Measurements from ENCODE around the gene NLRP3. TPM values are rescaled to one million over a fixed set of nuclear protein-coding genes. Genes with fewer than 3 reads are reported as not detected.

The NLRP3 gene
- total and polyA plus RNA-seq, 2 experiments from 2014 or later: 0.42 TPM; not detected in 1

GRCh38 chr1:247467129-247467528 lies 51.2 kb downstream of the NLRP3 start:
- Mint-ChIP-seq H3K9me3 (peaks cover 10% of the 10 kb centered on the region), H3K27ac (no peak overlapping the region), H3K4me3 (no peak overlapping the region), H3K4me1 (no peaks in the 10 kb centered on the region; the same call in 1 of the 3 replicates), H3K36me3 (ENCODE audit: low read depth) (no peaks in the 10 kb centered on the region; the same call in 1 of the 3 replicates), H3K27me3 (ENCODE audit: insufficient read depth, low read depth, poor library complexity) (peaks cover 1% of the 10 kb centered on the region)
- Histone ChIP-seq H3K4me3 (no peak overlapping the region), H4K20me1 (replicated peaks; ENCODE audit: insufficient read depth) (no peaks in the 10 kb centered on the region), H3K79me2 (replicated peaks; ENCODE audit: insufficient read depth) (no peaks in the 10 kb centered on the region), H3K27ac (ENCODE audit: low read depth) (no peak overlapping the region), H3K4me2 (no peak overlapping the region), H3F3A (replicated peaks; ENCODE audit: low read depth) (no peaks in the 10 kb centered on the region), H3K27me3 (ENCODE audit: insufficient read depth) (no peaks in the 10 kb centered on the region), H3K4me1 (ENCODE audit: insufficient read depth) (no peaks in the 10 kb centered on the region), H3K9me2 (ENCODE audit: insufficient read depth) (0 out of 2 replicates have a peak, but pooled peaks cover 7% of the 10 kb centered on the region), H2AFZ (peak overlapping the region; percentile 59; the same call in 1 of the 2 replicates), H3K36me3 (ENCODE audit: insufficient read depth) (no peaks in the 10 kb centered on the region)
- no peak for ATAC-seq
- TF ChIP-seq ETS1 (IDR thresholded peaks at IDR 0.05): no peak
- TF ChIP-seq, protein P1, sequence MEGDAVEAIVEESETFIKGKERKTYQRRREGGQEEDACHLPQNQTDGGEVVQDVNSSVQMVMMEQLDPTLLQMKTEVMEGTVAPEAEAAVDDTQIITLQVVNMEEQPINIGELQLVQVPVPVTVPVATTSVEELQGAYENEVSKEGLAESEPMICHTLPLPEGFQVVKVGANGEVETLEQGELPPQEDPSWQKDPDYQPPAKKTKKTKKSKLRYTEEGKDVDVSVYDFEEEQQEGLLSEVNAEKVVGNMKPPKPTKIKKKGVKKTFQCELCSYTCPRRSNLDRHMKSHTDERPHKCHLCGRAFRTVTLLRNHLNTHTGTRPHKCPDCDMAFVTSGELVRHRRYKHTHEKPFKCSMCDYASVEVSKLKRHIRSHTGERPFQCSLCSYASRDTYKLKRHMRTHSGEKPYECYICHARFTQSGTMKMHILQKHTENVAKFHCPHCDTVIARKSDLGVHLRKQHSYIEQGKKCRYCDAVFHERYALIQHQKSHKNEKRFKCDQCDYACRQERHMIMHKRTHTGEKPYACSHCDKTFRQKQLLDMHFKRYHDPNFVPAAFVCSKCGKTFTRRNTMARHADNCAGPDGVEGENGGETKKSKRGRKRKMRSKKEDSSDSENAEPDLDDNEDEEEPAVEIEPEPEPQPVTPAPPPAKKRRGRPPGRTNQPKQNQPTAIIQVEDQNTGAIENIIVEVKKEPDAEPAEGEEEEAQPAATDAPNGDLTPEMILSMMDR (conservative IDR thresholded peaks at IDR 0.05; ENCODE audit: low read depth in 2 of 2): no peak
- TF ChIP-seq POLR2AphosphoS5 (IDR thresholded peaks at IDR 0.05; ENCODE audit: low read depth): no peak
- TF ChIP-seq CREB1 (CRISPR knock-in tag; IDR thresholded peaks at IDR 0.05; ENCODE audit: low read depth): no peak
- TF ChIP-seq ZNF331 (CRISPR knock-in tag; IDR thresholded peaks at IDR 0.05; ENCODE audit: low read depth): no peak
- no peak for TF ChIP-seq STAT1 (IDR thresholded peaks at IDR 0.05; ENCODE audit: unreplicated experiment)
- no peak for TF ChIP-seq ZNF114 (CRISPR knock-in tag; IDR thresholded peaks at IDR 0.05)
- no peak for TF ChIP-seq ZNF462 (CRISPR knock-in tag; IDR thresholded peaks at IDR 0.05)
- TF ChIP-seq REST (IDR thresholded peaks at IDR 0.05; ENCODE audit: unreplicated experiment): no peak
- no peak for TF ChIP-seq EZH2 (IDR thresholded peaks at IDR 0.05; ENCODE audit: low read depth, unreplicated experiment)
- TF ChIP-seq EZH2phosphoT487 (IDR thresholded peaks at IDR 0.05; ENCODE audit: unreplicated experiment): no peak
- TF ChIP-seq NANOG (IDR thresholded peaks at IDR 0.05; ENCODE audit: borderline replicate concordance): no peak
- no peak for TF ChIP-seq JUNB (IDR thresholded peaks at IDR 0.05; ENCODE audit: unreplicated experiment)
- DNase-seq (ENCODE audit: low spot score): no peak
